Esophagus muscularis mucosa (tissue), 4 donors: Measurements from ENCODE around the gene TNS4.

ENCODE experiments used
- CTCF ChIP-seq, 3 experiments: fragments of 200-600 bp in 2 of 3; fragments of 450-650 bp in 1 of 3; sonication (generic) in 2 of 3; IDR thresholded peaks; one replicate each; pipeline ENCODE4 v1.5.1; 2017 to 2019; ENCODE audit warnings: antibody characterized with exemption in 3 of 3, mild to moderate bottlenecking in 2 of 3, moderate library complexity in 1 of 3
- EP300 ChIP-seq: sonication (generic); formaldehyde crosslinking; IDR thresholded peaks from one replicate; pipeline ENCODE4 v1.6.1; 2017; ENCODE audit warnings: antibody characterized with exemption
- POLR2AphosphoS5 ChIP-seq, 2 donors: sonication (generic); formaldehyde crosslinking; IDR thresholded peaks; one replicate each; pipeline ENCODE4 v1.6.1; 2017; ENCODE audit warnings: antibody characterized with exemption in 2 of 2

GRCh38 chr17:40502716-40503115 is 1.3 kb upstream of the TNS4 start:
- TF ChIP-seq EP300 (no peak), CTCF (IDR thresholded peaks at IDR 0.05) (no peak), POLR2AphosphoS5 (IDR thresholded peaks at IDR 0.05) (no peak)
